Measurements from ENCODE around the gene C11orf52. TPM values are rescaled to one million over a fixed set of nuclear protein-coding genes. Genes with fewer than 3 reads are reported as not detected.

Gene C11orf52
- total and polyA plus RNA-seq, 2 of the 8 experiments (the other 6 are each of a cell fraction or from before 2014, with no cell fraction given), result 1.7 to 2.7 TPM

Small RNA genes lying within 50 kb of the gene (small RNA-seq; reads per million reads assigned to genes)
- gene C11orf52 (ENCODE audit: insufficient read depth), result not detected
- not detected for gene RNA5SP351 (ENCODE audit: insufficient read depth)
- not detected for gene RPL37AP8 (ENCODE audit: insufficient read depth)

Other genes with a start within 250 kb of the C11orf52 start
- gene PPP2R1B, start 152.5 kb upstream of the C11orf52 start, total RNA-seq (2021; fragmentation: NEBNext Ultra II Directional; extraction: Animal tissue kit (Norgen Biotek cat#: 25700)), result 86.2 and 87.0 TPM in 2 replicates
- gene PPP2R1B, start 152.5 kb upstream of the C11orf52 start, polyA plus RNA-seq (2011; rRNA removed), result 23.1 and 25.8 TPM in 2 replicates
- 16.4 and 23.5 TPM in 2 replicates for gene ALG9, start 47.3 kb upstream of the C11orf52 start, total RNA-seq (2021; fragmentation: NEBNext Ultra II Directional; extraction: Animal tissue kit (Norgen Biotek cat#: 25700))
- 17.8 and 24.5 TPM in 2 replicates for gene ALG9, start 47.3 kb upstream of the C11orf52 start, polyA plus RNA-seq (2011; rRNA removed)
- 2.3 and 2.4 TPM in 2 replicates for gene FDXACB1, start 39.7 kb upstream of the C11orf52 start, total RNA-seq (2021; fragmentation: NEBNext Ultra II Directional; extraction: Animal tissue kit (Norgen Biotek cat#: 25700))
- 0.85 and 1.4 TPM in 2 replicates for gene FDXACB1, start 39.7 kb upstream of the C11orf52 start, polyA plus RNA-seq (2011; rRNA removed)
- gene CFAP68, start 39.4 kb upstream of the C11orf52 start, total RNA-seq (2021; fragmentation: NEBNext Ultra II Directional; extraction: Animal tissue kit (Norgen Biotek cat#: 25700)), result 21.4 and 22.6 TPM in 2 replicates
- 28.7 and 43.1 TPM in 2 replicates for gene CFAP68, start 39.4 kb upstream of the C11orf52 start, polyA plus RNA-seq (2011; rRNA removed)
- 2.0 and 4.0 TPM in 2 replicates for gene CRYAB, start 7.1 kb upstream of the C11orf52 start, total RNA-seq (2021; fragmentation: NEBNext Ultra II Directional; extraction: Animal tissue kit (Norgen Biotek cat#: 25700))
- 1.9 and 2.9 TPM in 2 replicates for gene CRYAB, start 7.1 kb upstream of the C11orf52 start, polyA plus RNA-seq (2011; rRNA removed)
- gene HSPB2, start 6.2 kb upstream of the C11orf52 start, total RNA-seq (2021; fragmentation: NEBNext Ultra II Directional; extraction: Animal tissue kit (Norgen Biotek cat#: 25700)), result 0.32 and 1.0 TPM in 2 replicates
- 0.86 and 1.4 TPM in 2 replicates for gene HSPB2, start 6.2 kb upstream of the C11orf52 start, polyA plus RNA-seq (2011; rRNA removed)
- 15.4 and 17.1 TPM in 2 replicates for gene DIXDC1, start 18.4 kb downstream of the C11orf52 start, total RNA-seq (2021; fragmentation: NEBNext Ultra II Directional; extraction: Animal tissue kit (Norgen Biotek cat#: 25700))
- gene DIXDC1, start 18.4 kb downstream of the C11orf52 start, polyA plus RNA-seq (2011; rRNA removed), result 4.8 and 5.9 TPM in 2 replicates
- gene DLAT, start 106.5 kb downstream of the C11orf52 start, total RNA-seq (2021; fragmentation: NEBNext Ultra II Directional; extraction: Animal tissue kit (Norgen Biotek cat#: 25700)), result 61.2 and 66.2 TPM in 2 replicates
- gene DLAT, start 106.5 kb downstream of the C11orf52 start, polyA plus RNA-seq (2011; rRNA removed), result 17.3 and 23.1 TPM in 2 replicates
- gene PIH1D2, start 155.1 kb downstream of the C11orf52 start, total RNA-seq (2021; fragmentation: NEBNext Ultra II Directional; extraction: Animal tissue kit (Norgen Biotek cat#: 25700)), result 0.73 and 0.86 TPM in 2 replicates
- gene PIH1D2, start 155.1 kb downstream of the C11orf52 start, polyA plus RNA-seq (2011; rRNA removed), result 0.53 TPM in 2 replicates
- gene NKAPD1, start 155.4 kb downstream of the C11orf52 start, total RNA-seq (2021; fragmentation: NEBNext Ultra II Directional; extraction: Animal tissue kit (Norgen Biotek cat#: 25700)), result 16.7 and 20.4 TPM in 2 replicates
- gene NKAPD1, start 155.4 kb downstream of the C11orf52 start, polyA plus RNA-seq (2011; rRNA removed), result 3.6 and 6.7 TPM in 2 replicates
- 86.1 and 93.7 TPM in 2 replicates for gene TIMM8B, start 167.8 kb downstream of the C11orf52 start, total RNA-seq (2021; fragmentation: NEBNext Ultra II Directional; extraction: Animal tissue kit (Norgen Biotek cat#: 25700))
- gene TIMM8B, start 167.8 kb downstream of the C11orf52 start, polyA plus RNA-seq (2011; rRNA removed), result 138 and 143 TPM in 2 replicates
- 90.3 and 96.0 TPM in 2 replicates for gene SDHD, start 168.0 kb downstream of the C11orf52 start, total RNA-seq (2021; fragmentation: NEBNext Ultra II Directional; extraction: Animal tissue kit (Norgen Biotek cat#: 25700))
- gene SDHD, start 168.0 kb downstream of the C11orf52 start, polyA plus RNA-seq (2011; rRNA removed), result 181 and 199 TPM in 2 replicates
- 0.84 and 1.1 TPM in 2 replicates for gene IL18, start 245.2 kb downstream of the C11orf52 start, total RNA-seq (2021; fragmentation: NEBNext Ultra II Directional; extraction: Animal tissue kit (Norgen Biotek cat#: 25700))
- 0.13 and 0.29 TPM in 2 replicates for gene IL18, start 245.2 kb downstream of the C11orf52 start, polyA plus RNA-seq (2011; rRNA removed)
- not detected in 2 replicates for gene TEX12, start 248.5 kb downstream of the C11orf52 start, total RNA-seq (2021; fragmentation: NEBNext Ultra II Directional; extraction: Animal tissue kit (Norgen Biotek cat#: 25700))
- gene TEX12, start 248.5 kb downstream of the C11orf52 start, polyA plus RNA-seq (2011; rRNA removed), result not detected in 2 replicates